AG09309 (cell line): ENCODE data around the gene FOXA2.

Experiments
- DNase-seq: peaks from one replicate; pipeline ENCODE4 v3.0.0-alpha.2; 2010; ENCODE audit warnings: low read depth
- H3K4me3 ChIP-seq: 2 replicates; pipeline ENCODE4 v1.5.1; 2011; ENCODE audit warnings: mild to moderate bottlenecking, low read depth, low read length, moderate library complexity; ENCODE audit not compliant: control insufficient read depth
- TF ChIP-seq, protein P1 (sequence below): IDR thresholded peaks from 2 replicates; pipeline ENCODE4 v1.5.1; 2011; ENCODE audit warnings: mild to moderate bottlenecking, low read depth, low read length, inconsistent platforms; ENCODE audit not compliant: insufficient read depth, control insufficient read depth; ENCODE audit errors: missing control alignments

Gene FOXA2

DNA sequence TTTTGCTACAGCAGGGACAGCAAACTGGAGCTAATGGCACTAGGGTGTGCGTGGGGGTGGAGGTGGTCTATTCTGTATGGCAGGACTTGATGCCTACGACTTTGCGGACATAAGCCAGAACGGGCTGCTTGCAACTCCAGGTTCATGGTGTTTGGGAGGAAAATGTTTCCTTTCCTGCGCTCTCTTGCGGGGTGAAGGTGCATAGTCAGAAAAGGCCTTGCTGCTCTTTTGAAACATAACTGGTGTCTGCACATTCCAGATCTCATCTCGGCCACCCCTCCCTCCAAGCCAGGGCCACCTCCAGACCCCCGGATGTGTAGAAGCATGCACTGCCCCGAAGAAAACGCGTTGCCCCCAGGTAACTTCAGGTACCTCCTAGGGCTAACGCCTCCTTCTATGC is 8.1 kb downstream of the FOXA2 start:
- no peak for DNase-seq
- TF ChIP-seq, protein P1, sequence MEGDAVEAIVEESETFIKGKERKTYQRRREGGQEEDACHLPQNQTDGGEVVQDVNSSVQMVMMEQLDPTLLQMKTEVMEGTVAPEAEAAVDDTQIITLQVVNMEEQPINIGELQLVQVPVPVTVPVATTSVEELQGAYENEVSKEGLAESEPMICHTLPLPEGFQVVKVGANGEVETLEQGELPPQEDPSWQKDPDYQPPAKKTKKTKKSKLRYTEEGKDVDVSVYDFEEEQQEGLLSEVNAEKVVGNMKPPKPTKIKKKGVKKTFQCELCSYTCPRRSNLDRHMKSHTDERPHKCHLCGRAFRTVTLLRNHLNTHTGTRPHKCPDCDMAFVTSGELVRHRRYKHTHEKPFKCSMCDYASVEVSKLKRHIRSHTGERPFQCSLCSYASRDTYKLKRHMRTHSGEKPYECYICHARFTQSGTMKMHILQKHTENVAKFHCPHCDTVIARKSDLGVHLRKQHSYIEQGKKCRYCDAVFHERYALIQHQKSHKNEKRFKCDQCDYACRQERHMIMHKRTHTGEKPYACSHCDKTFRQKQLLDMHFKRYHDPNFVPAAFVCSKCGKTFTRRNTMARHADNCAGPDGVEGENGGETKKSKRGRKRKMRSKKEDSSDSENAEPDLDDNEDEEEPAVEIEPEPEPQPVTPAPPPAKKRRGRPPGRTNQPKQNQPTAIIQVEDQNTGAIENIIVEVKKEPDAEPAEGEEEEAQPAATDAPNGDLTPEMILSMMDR = no peak
- no peak overlapping the region for H3K4me3 ChIP-seq

DNA sequence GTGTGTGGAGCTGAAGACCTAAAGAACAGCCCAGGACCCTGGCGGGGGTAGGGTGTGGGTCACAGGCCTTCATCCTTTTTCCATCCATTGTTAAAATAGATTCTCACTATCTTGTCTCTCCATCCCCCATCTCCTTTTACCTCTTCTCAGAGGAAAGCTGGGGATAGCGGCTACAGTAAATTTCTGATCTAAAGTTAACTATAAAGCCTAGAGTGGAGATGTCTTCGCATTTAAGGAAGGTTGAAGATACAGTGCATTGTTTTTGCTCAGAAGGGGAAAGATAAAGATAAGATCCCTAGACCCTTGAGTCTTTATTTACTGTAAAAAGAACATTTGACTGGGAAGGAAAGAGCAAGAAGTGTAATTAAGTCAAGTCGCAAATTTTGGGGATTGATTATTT is 8.6 kb downstream of the FOXA2 start:
- H3K4me3 ChIP-seq = no peak overlapping the region
- TF ChIP-seq, protein P1 = no peak
- DNase-seq = no peak

DNA sequence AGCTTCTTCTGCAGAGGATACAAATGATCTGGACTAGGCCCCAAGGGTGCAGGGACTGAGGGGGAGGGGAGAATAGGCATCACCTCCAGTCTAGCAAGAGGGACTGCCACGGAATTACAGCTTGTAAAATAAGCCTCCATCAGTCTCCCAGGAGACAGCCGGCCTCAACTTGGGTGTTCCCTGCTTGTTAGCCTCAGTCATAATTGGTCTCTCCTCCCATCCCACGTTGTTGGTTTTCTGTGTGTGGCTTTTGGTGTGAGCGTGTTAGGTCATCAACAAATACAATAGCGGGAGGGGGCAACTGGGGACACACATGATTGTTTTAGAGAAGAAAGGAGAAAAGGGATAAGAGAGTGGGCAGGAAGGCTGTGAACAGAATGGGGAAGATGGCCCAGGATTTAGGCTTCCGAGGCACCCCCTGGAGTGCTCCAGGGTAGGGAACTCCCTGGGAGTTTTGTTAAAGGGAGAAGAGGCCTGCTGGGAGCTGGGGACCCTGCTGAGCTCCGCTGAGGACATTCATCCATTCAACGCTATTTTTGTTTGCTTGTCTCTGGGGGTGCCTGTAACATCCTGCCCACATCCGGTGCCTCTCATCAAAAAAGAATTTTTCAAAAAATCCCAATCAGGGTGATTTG is 9.2 kb downstream of the FOXA2 start:
- no peak for DNase-seq
- no peak overlapping the region for H3K4me3 ChIP-seq
- TF ChIP-seq, protein P1 = no peak

DNA sequence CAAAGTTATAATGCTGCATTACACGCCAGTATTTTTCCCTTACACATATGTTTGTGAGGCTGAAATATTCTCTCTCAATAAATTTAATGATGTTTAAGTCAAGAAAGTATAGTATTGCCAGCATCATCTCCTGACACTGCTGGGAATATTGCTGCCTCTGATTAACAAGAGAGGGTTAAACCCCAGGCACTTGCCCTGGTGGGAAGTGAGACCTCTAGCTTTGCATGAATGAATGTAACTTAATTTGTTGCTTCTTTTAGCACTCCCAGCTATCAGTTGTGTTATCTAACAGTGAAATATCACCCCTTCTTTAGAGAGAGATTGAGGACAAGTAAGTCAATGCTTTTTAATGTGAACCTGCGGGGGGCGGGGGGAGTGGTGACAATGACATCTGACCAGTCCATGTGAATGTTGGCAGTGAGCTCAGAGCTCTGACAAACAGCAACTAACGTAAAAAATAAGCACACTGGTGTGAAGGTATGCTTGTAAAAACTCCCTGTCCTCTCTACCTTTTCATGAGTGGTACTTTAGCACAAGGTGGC is 9.8 kb downstream of the FOXA2 start:
- no peak overlapping the region for H3K4me3 ChIP-seq
- DNase-seq = no peak
- TF ChIP-seq, protein P1 = no peak

DNA sequence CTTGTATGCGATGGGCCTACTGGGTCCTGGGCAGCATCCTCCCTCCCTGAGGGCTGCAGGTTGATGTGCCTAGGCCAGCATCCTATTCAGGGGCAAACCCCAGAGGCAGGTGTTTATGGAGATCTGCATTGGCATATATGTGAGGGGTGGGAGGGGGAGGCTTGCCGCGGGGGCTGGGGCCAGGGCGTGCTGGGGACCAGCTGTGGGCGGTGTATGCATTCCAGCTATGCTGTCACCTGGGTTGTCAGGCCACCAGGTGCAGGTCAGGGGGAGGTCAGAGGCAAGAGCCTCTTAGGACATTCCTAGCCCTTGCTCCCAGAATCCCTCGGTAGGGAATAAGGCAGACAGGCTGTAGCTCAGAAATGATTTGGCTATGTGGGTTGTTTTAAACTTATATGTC is 11.9 kb downstream of the FOXA2 start:
- H3K4me3 ChIP-seq = no peak overlapping the region
- TF ChIP-seq, protein P1 = no peak
- no peak for DNase-seq

DNA sequence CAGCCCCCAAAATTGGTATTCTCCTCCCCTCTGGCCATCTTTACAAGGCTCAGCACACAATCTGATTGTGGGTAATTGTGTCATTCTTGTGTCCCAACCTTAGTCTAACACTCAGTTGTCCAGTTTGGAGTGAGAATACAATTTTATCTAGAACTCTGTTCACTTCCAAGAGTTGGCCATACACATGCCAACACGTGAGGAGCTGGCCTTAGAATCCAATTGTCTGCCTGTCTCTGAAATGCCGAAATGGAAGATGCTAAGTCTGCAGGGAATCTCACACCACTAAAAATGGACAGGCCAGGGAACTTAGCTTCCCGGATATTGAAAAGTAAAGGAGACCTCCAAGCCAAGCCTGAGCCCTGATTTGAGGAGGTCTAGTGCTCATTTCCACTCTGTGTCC is 12.3 kb downstream of the FOXA2 start:
- H3K4me3 ChIP-seq = no peak overlapping the region
- TF ChIP-seq, protein P1 = no peak
- no peak for DNase-seq
